IMR-90 (cell line): Measurements from ENCODE around the gene AADACL4. TPM values are rescaled to one million over a fixed set of nuclear protein-coding genes. Genes with fewer than 3 reads are reported as not detected.

Source experiments
- ATAC-seq: fragments of 200-7000 bp; cut with Tn5 transposase; 2 replicates; pipeline ENCODE4 v1.9.1; 2020; ENCODE audit warnings: low read depth, mild to moderate bottlenecking, moderate library complexity
- BruUV-seq: library from RNA; stranded (reverse); fragments of 400-500 nt; replicated peaks from 2 replicates; lab custom pipeline; 2021; lab: Mats Ljungman, UMichigan
- CTCF ChIA-PET: fragments of 300-600 bp; formaldehyde crosslinking; extraction: SDS; loops from one replicate; lab custom pipeline; 2021; ENCODE audit warnings: antibody characterized with exemption; lab: Yijun Ruan, JAX
- POLR2A ChIA-PET: fragments of 300-600 bp; sonication (Branson Sonifier 250); formaldehyde crosslinking; loops from one replicate; lab custom pipeline; 2022; ENCODE audit warnings: antibody characterized with exemption; ENCODE audit not compliant: unreplicated experiment; lab: Charles Lee
- DNase-seq: peaks from one replicate; pipeline ENCODE4 v3.0.0; 2013
- H2AFZ ChIP-seq: replicated peaks from 2 replicates; pipeline ENCODE3; 2013; ENCODE audit warnings: low read length, mild to moderate bottlenecking; ENCODE audit not compliant: poor library complexity
- H2AK5ac ChIP-seq: 2 replicates; pipeline ENCODE4 v1.6.1; 2013; ENCODE audit warnings: low read depth, low read length, inconsistent platforms
- H2AK9ac ChIP-seq: replicated peaks from 2 replicates; pipeline ENCODE3; 2013; ENCODE audit warnings: mild to moderate bottlenecking, low read depth, low read length, moderate library complexity; ENCODE audit not compliant: poor library complexity
- H2BK120ac ChIP-seq: 2 replicates; pipeline ENCODE4 v1.6.1; 2013; ENCODE audit warnings: low read depth, low read length, inconsistent platforms
- H2BK15ac ChIP-seq: 3 replicates; pipeline ENCODE4 v1.6.1; 2013; ENCODE audit warnings: low read depth, low read length, inconsistent platforms
- H2BK20ac ChIP-seq: 2 replicates; pipeline ENCODE4 v1.6.1; 2013; ENCODE audit warnings: low read depth, mild to moderate bottlenecking, inconsistent platforms, low read length, moderate library complexity
- H2BK5ac ChIP-seq: 2 replicates; pipeline ENCODE4 v1.6.1; 2013; ENCODE audit warnings: mild to moderate bottlenecking, low read depth, low read length, inconsistent platforms; ENCODE audit not compliant: poor library complexity, severe bottlenecking
- H3K14ac ChIP-seq: replicated peaks from 2 replicates; pipeline ENCODE4 v1.6.1; 2013; ENCODE audit warnings: low read depth, low read length, inconsistent platforms
- H3K18ac ChIP-seq: 2 replicates; pipeline ENCODE4 v1.6.1; 2013; ENCODE audit warnings: low read depth, low read length, control low read depth
- H3K23ac ChIP-seq: 2 replicates; pipeline ENCODE4 v1.6.1; 2013; ENCODE audit warnings: low read depth, low read length, inconsistent platforms
- H3K27ac ChIP-seq: 2 replicates; pipeline ENCODE4 v1.5.1; 2013; ENCODE audit warnings: mild to moderate bottlenecking, control low read depth, low read length; ENCODE audit not compliant: insufficient read depth
- H3K27me3 ChIP-seq: 2 replicates; pipeline ENCODE4 v1.6.1; 2013; ENCODE audit warnings: low read length; ENCODE audit not compliant: control insufficient read depth, insufficient read depth
- H3K36me3 ChIP-seq: 2 replicates; pipeline ENCODE4 v1.6.1; 2013; ENCODE audit warnings: low read length, mixed read lengths; ENCODE audit not compliant: control insufficient read depth, insufficient read depth
- H3K4ac ChIP-seq: 2 replicates; pipeline ENCODE4 v1.6.1; 2013; ENCODE audit warnings: low read depth, low read length, inconsistent platforms
- H3K4me1 ChIP-seq: 2 replicates; pipeline ENCODE4 v1.6.1; 2013; ENCODE audit warnings: low read length, mixed read lengths; ENCODE audit not compliant: control insufficient read depth, insufficient read depth
- H3K4me2 ChIP-seq: 2 replicates; pipeline ENCODE4 v1.6.1; 2013; ENCODE audit warnings: low read depth, mild to moderate bottlenecking, control low read depth, low read length, moderate library complexity
- H3K4me3 ChIP-seq: 2 replicates; pipeline ENCODE4 v1.5.1; 2013; ENCODE audit warnings: low read depth, mild to moderate bottlenecking, control low read depth, low read length, moderate library complexity; ENCODE audit not compliant: insufficient read depth
- H3K56ac ChIP-seq: 2 replicates; pipeline ENCODE4 v1.6.1; 2013; ENCODE audit warnings: low read length, inconsistent platforms; ENCODE audit not compliant: insufficient read depth; ENCODE audit errors: extremely low read depth
- H3K79me1 ChIP-seq, 2 experiments: 2 replicates each; pipeline ENCODE4 v1.6.1; 2013; ENCODE audit warnings: low read length in 2 of 2, inconsistent platforms in 1 of 2, low read depth in 1 of 2
- H3K9ac ChIP-seq: 2 replicates; pipeline ENCODE4 v1.6.1; 2013; ENCODE audit warnings: low read depth, low read length, control low read depth
- H3K9me1 ChIP-seq: 2 replicates; pipeline ENCODE4 v1.6.1; 2013; ENCODE audit warnings: low read length, inconsistent platforms; ENCODE audit not compliant: insufficient read depth
- H3K9me3 ChIP-seq: 2 replicates; pipeline ENCODE4 v1.6.1; 2013; ENCODE audit warnings: low read length; ENCODE audit not compliant: control insufficient read depth, insufficient read depth
- H4K20me1 ChIP-seq: 2 replicates; pipeline ENCODE4 v1.6.1; 2013; ENCODE audit warnings: low read length, inconsistent platforms; ENCODE audit not compliant: insufficient read depth
- H4K5ac ChIP-seq: 2 replicates; pipeline ENCODE4 v1.6.1; 2013; ENCODE audit warnings: mild to moderate bottlenecking, low read depth, low read length, control low read depth
- H4K8ac ChIP-seq, 2 experiments: 2 replicates each; pipeline ENCODE4 v1.6.1; 2013; ENCODE audit warnings: low read depth in 2 of 2, low read length in 2 of 2, control low read depth in 1 of 2, inconsistent platforms in 1 of 2
- H4K91ac ChIP-seq: 2 replicates; pipeline ENCODE4 v1.6.1; 2013; ENCODE audit warnings: low read depth, low read length, inconsistent platforms; ENCODE audit not compliant: insufficient read depth
- BHLHE40 ChIP-seq: fragments of 150-350 bp; IDR thresholded peaks from 2 replicates; pipeline ENCODE4 v1.6.1; 2016; ENCODE audit warnings: mild to moderate bottlenecking, low read depth, low read length
- CEBPB ChIP-seq: IDR thresholded peaks from 2 replicates; pipeline ENCODE4 v1.6.1; 2012; ENCODE audit warnings: low read depth, low read length, improper control_type of control experiment
- CHD1 ChIP-seq: IDR thresholded peaks from 2 replicates; pipeline ENCODE4 v1.6.1; 2012; ENCODE audit warnings: low read depth, low read length, improper control_type of control experiment
- FOS ChIP-seq: fragments of 150-350 bp; IDR thresholded peaks from 2 replicates; pipeline ENCODE4 v1.6.1; 2016; ENCODE audit warnings: low read depth, low read length
- MAFK ChIP-seq: IDR thresholded peaks from 2 replicates; pipeline ENCODE4 v1.6.1; 2012; ENCODE audit warnings: low read depth, low read length, improper control_type of control experiment
- MAZ ChIP-seq: IDR thresholded peaks from 2 replicates; pipeline ENCODE4 v1.6.1; 2012; ENCODE audit warnings: low read depth, mild to moderate bottlenecking, low read length, improper control_type of control experiment, moderate library complexity, borderline replicate concordance
- MXI1 ChIP-seq: IDR thresholded peaks from 2 replicates; pipeline ENCODE4 v1.6.1; 2012; ENCODE audit warnings: low read depth, mild to moderate bottlenecking, low read length, moderate library complexity, borderline replicate concordance
- POLR2A ChIP-seq: IDR thresholded peaks from 2 replicates; pipeline ENCODE4 v1.6.1; 2012; ENCODE audit warnings: mild to moderate bottlenecking, low read depth, low read length
- RAD21 ChIP-seq: IDR thresholded peaks from 2 replicates; pipeline ENCODE4 v1.6.1; 2012; ENCODE audit warnings: low read length, improper control_type of control experiment
- RCOR1 ChIP-seq: IDR thresholded peaks from 2 replicates; pipeline ENCODE4 v1.6.1; 2012; ENCODE audit warnings: mild to moderate bottlenecking, low read length, improper control_type of control experiment; ENCODE audit not compliant: insufficient replicate concordance
- RFX5 ChIP-seq: IDR thresholded peaks from 2 replicates; pipeline ENCODE4 v1.8.0; 2012; ENCODE audit warnings: low read depth, mild to moderate bottlenecking, low read length, moderate library complexity
- SMC3 ChIP-seq: fragments of 150-350 bp; IDR thresholded peaks from 2 replicates; pipeline ENCODE4 v1.6.1; 2016; ENCODE audit warnings: low read depth, mild to moderate bottlenecking, antibody characterized with exemption, low read length, moderate library complexity
- WGBS, 2 experiments: methylation state at CpG; one replicate each; pipeline versions ENCODE4 v1.1.5 to v1.1.7; 2013; ENCODE audit warnings: missing lambda C conversion rate in 2 of 2; ENCODE audit not compliant: insufficient read length in 1 of 2; ENCODE audit errors: extremely low coverage in 2 of 2; 5-methylcytosine and 5-hydroxymethylcytosine counted together
- dilution Hi-C: fragments of 300-500 bp; cut with HindIII; formaldehyde crosslinking; loops from one replicate; pipeline ENCODE4 v1.14.3; 2018; ENCODE audit warnings: low sequenced_read_pairs; ENCODE audit not compliant: unreplicated experiment
- in situ Hi-C: fragments of 300-500 bp; cut with MboI; formaldehyde crosslinking; loops from 3 replicates; pipeline ENCODE4 v1.14.3; 2019; ENCODE audit warnings: low sequenced_read_pairs, inconsistent platforms, mixed read lengths
- intact Hi-C: fragments of 100-400 bp; cut with micrococcal nuclease; formaldehyde crosslinking; loops from 2 replicates; pipeline ENCODE4 v1.10.0; 2022
- polyA plus RNA-seq, 3 experiments: library from polyadenylated mRNA; depleted of rRNA; stranded (reverse); fragments of >200 nt; gene quantifications; 2 replicates each; pipeline ENCODE4 v1.2.3, GENCODE V29; 2012; ENCODE audit warnings: low replicate concordance in 1 of 3
- total RNA-seq: library from RNA; depleted of rRNA; stranded (reverse); fragments of >200 nt; gene quantifications from 2 replicates; pipeline ENCODE4 v1.2.3, GENCODE V29; 2012
- TF ChIP-seq, protein P1 (sequence below): fragments of 150-350 bp; IDR thresholded peaks from 2 replicates; pipeline ENCODE4 v1.6.1; 2016; ENCODE audit warnings: low read depth, mild to moderate bottlenecking, low read length, moderate library complexity, borderline replicate concordance
- TF ChIP-seq, protein P2 (sequence below): conservative IDR thresholded peaks from 2 replicates; pipeline ENCODE4 v1.5.1; 2012; ENCODE audit warnings: mild to moderate bottlenecking, low read depth, low read length, improper control_type of control experiment

Gene AADACL4
- total and polyA plus RNA-seq, 2 of the 4 experiments (the other 2 are of a cell fraction), result not detected

DNA sequence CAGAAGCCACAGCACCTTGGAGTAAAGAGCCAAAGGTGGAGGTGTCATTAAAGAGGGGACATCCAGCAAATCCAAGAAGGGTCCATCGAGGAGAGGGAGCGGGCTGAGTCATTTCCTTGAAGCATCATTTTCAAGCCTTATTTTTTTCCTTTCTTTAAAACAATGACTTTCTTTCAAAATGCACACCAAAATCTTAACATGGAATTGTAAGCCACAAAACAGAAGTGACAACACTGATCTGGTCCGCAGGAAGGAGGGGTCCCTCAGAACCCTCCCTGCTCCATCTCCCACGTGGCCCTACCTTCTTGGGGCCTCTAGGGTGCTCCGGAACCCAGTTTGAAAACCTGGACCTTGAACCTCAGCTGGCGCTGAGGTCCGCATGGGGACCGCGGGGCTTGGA, 40.7 kb upstream of the AADACL4 start:
- CTCF ChIA-PET, result no interaction called here
- Histone ChIP-seq H2BK5ac (peak overlapping the region; percentile 50), H3K23ac (no peak overlapping the region), H2AK5ac (peak overlapping the region; percentile 89), H3K79me1 (peaks cover 7 to 28% of the 10 kb centered on the region in 2 experiments; a peak in 3 of 4 replicates), H3K4me3 (no peak overlapping the region), H3K9me1 (peaks cover 15% of the 10 kb centered on the region), H3K4me1 (peaks cover 30% of the 10 kb centered on the region), H4K5ac (peak overlapping the region; percentile 27; the same call in 1 of the 2 replicates), H2BK20ac (peak overlapping the region; percentile 62), H3K14ac (peak overlapping the region; percentile 52; the same call in 1 of the 2 replicates), H3K27me3 (no peaks in the 10 kb centered on the region), H4K20me1 (peaks cover 9% of the 10 kb centered on the region; the same call in 1 of the 2 replicates), H2BK15ac (peak overlapping the region; percentile 69; the same call in 2 of the 3 replicates), H3K4me2 (no peak overlapping the region), H3K27ac (peak overlapping the region; percentile 32; the same call in 1 of the 2 replicates), H4K91ac (peak overlapping the region; percentile 87), H2BK120ac (peak overlapping the region; percentile 84), H3K56ac (no peak overlapping the region), H3K36me3 (no peaks in the 10 kb centered on the region), H3K9me3 (no peaks in the 10 kb centered on the region), H2AK9ac (peak overlapping the region; percentile 37), H4K8ac (peak overlapping the region; percentile 12 to 50; a peak in 3 of 4 replicates), H3K18ac (peak overlapping the region; percentile 60), H3K4ac (peak overlapping the region; percentile 84), H2AFZ (no peak overlapping the region), H3K9ac (no peak overlapping the region)
- intact Hi-C loops (no loop called here), dilution Hi-C loops (no loop called here), in situ Hi-C loops (loop anchor here (25.0 kb wide), 1 partner anchor 191 kb away; no protein-coding TSS in a partner anchor)
- no peak for DNase-seq
- no peak for TF ChIP-seq MXI1
- TF ChIP-seq MAFK, result no peak
- no peak for TF ChIP-seq RAD21
- no peak for TF ChIP-seq FOS
- no peak for TF ChIP-seq RFX5
- TF ChIP-seq, protein P1, sequence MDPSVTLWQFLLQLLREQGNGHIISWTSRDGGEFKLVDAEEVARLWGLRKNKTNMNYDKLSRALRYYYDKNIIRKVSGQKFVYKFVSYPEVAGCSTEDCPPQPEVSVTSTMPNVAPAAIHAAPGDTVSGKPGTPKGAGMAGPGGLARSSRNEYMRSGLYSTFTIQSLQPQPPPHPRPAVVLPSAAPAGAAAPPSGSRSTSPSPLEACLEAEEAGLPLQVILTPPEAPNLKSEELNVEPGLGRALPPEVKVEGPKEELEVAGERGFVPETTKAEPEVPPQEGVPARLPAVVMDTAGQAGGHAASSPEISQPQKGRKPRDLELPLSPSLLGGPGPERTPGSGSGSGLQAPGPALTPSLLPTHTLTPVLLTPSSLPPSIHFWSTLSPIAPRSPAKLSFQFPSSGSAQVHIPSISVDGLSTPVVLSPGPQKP, result no peak
- no peak for TF ChIP-seq CHD1
- no peak for TF ChIP-seq SMC3
- TF ChIP-seq CEBPB, result no peak
- TF ChIP-seq MAZ, result no peak
- no peak for TF ChIP-seq POLR2A
- no peak for TF ChIP-seq RCOR1
- TF ChIP-seq, protein P2, sequence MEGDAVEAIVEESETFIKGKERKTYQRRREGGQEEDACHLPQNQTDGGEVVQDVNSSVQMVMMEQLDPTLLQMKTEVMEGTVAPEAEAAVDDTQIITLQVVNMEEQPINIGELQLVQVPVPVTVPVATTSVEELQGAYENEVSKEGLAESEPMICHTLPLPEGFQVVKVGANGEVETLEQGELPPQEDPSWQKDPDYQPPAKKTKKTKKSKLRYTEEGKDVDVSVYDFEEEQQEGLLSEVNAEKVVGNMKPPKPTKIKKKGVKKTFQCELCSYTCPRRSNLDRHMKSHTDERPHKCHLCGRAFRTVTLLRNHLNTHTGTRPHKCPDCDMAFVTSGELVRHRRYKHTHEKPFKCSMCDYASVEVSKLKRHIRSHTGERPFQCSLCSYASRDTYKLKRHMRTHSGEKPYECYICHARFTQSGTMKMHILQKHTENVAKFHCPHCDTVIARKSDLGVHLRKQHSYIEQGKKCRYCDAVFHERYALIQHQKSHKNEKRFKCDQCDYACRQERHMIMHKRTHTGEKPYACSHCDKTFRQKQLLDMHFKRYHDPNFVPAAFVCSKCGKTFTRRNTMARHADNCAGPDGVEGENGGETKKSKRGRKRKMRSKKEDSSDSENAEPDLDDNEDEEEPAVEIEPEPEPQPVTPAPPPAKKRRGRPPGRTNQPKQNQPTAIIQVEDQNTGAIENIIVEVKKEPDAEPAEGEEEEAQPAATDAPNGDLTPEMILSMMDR, result no peak
- no peak for TF ChIP-seq BHLHE40
- POLR2A ChIA-PET, result no interaction called here
- no CpG with 5 or more reads among the region's 9 CpGs for WGBS, 2 experiments
- ATAC-seq, result no peak
- BruUV-seq, result no TSS peak
